22Rv1 (cell line): ENCODE measurements around the gene ETNK2.

Experiments used
- CTCF ChIP-seq: fragments of 450-650 bp; IDR thresholded peaks from 2 replicates; pipeline ENCODE4 v1.5.1; 2017; ENCODE audit warnings: mild to moderate bottlenecking
- ZFX ChIP-seq: fragments of 450-650 bp; IDR thresholded peaks from 2 replicates; pipeline ENCODE4 v1.6.1; 2017; ENCODE audit warnings: antibody characterized with exemption, borderline replicate concordance

DNA sequence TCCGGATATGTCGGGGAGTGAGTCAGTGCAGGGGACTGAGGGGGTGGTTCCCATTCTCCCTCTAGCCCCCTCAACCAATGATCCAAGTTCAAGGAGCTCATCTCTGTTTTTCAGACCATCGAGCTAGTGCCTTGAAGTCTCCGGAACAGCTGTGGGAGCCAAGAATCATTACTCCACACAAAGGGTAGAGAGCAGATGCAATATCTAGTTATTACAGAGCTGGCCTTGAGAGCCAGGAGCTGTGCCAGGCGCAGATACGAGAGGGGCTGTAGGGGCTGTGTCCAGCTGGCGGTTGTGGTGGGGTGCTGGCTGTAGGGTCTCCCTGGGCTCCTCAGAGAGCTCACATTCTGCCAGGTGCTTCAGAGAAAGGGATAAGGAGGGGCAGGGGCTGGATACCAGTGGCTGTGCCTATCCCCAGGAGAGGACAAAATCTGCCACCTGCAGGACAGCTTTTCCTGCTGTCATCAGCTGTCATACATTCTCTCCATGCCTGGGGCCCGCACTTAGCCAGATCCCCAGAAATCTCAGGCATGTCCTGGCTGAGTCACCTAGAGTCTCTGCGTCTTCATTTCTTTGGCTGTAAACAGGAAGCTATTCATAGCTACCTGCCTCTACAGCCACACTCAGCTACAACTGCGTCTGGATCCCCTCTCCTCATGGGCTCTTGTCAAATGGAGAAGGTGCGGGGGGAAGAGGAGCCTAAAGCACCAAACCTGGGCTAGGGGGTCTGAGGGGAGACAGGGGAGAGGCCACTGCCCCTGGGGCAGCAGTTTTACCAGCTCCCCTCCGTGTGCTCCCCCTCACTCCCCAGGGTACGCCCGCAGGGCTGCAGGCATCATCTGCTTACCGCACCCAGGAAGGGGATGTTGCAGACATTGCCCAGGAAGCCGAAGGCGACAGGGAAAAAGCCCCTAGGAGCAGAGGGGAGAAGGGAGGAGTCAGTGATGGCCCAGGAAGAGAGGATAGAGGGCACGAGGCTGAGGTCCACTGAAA lies 46.8 kb upstream of the ETNK2 start:
- TF ChIP-seq CTCF (no peak), ZFX (no peak)
